Measurements from ENCODE around the gene PLEKHN1. TPM values are rescaled to one million over a fixed set of nuclear protein-coding genes. Genes with fewer than 3 reads are reported as not detected.

The PLEKHN1 gene
- polyA plus RNA-seq, 1 of the 3 experiments (the other 2 are of a cell fraction) = not detected

GRCh38 chr1:958823-959730, 7.2 kb upstream of the PLEKHN1 start, which contains the start of gene NOC2L:
Gene NOC2L, minus strand, starts transcription at chr1:959256. Its CDS starts 16 bp downstream, at chr1:959240.
- H3K4me1 ChIP-seq (ENCODE audit: control insufficient read depth in 1 of 2, insufficient read depth in 2 of 2, low read depth in 1 of 2, low read length in 1 of 2) = peaks cover 4 to 17% of the 10 kb centered on the region in 2 experiments; a peak in 2 of 4 replicates
- H3K27me3 ChIP-seq (ENCODE audit: insufficient read depth) = no peaks in the 10 kb centered on the region
- peak; percentile 95 for DNase-seq
- H3K4me2 ChIP-seq = peak within 1 kb of the TSS; percentile 85
- H3F3A ChIP-seq (replicated peaks; ENCODE audit: insufficient read depth) = no peaks in the 10 kb centered on the region
- H4K20me1 ChIP-seq (ENCODE audit: insufficient read depth) = no peaks in the 10 kb centered on the region
- POLR2A ChIA-PET = interaction anchor here (0.8 to 1.3 kb wide), 2 partner anchors 12 to 13 kb away, joined by 3 to 4 read pairs; no protein-coding TSS in a partner anchor
- peak within 1 kb of the TSS; percentile 74; the same call in 1 of the 2 replicates for H2AFZ ChIP-seq (ENCODE audit: low read depth)
- peak within 1 kb of the TSS in 1 of 2 experiments; percentile 47; a peak in 1 of 4 replicates for H3K27ac ChIP-seq (ENCODE audit: low read depth in 2 of 2, low read length in 1 of 2)
- no peaks in the 10 kb centered on the region for H3K9me2 ChIP-seq
- TF ChIP-seq ELF1 (IDR thresholded peaks at IDR 0.05) (no peak), YY1 (IDR thresholded peaks at IDR 0.05; ENCODE audit: low read depth) (peak; percentile 87), EP300 (IDR thresholded peaks at IDR 0.05; ENCODE audit: borderline replicate concordance in 1 of 2, low read depth in 1 of 2, low read length in 1 of 2) (no peak), TCF12 (IDR thresholded peaks at IDR 0.05) (no peak), REST (IDR thresholded peaks at IDR 0.05; ENCODE audit: low read depth, low read length) (0 out of 2 replicates have a peak, but pooled peaks have one; percentile 15), SMC3 (IDR thresholded peaks at IDR 0.05; ENCODE audit: low read depth, low read length) (no peak), NRF1 (IDR thresholded peaks at IDR 0.05; ENCODE audit: low read depth, low read length) (peak; percentile 20; the same call in 1 of the 2 replicates), SIN3A (IDR thresholded peaks at IDR 0.05; ENCODE audit: borderline replicate concordance, low read depth, low read length) (0 out of 2 replicates have a peak, but pooled peaks have one; percentile 45), RFX5 (IDR thresholded peaks at IDR 0.05; ENCODE audit: low read length) (no peak), TAF1 (IDR thresholded peaks at IDR 0.05; ENCODE audit: borderline replicate concordance, low read depth, low read length) (peak; percentile 92), MXI1 (IDR thresholded peaks at IDR 0.05; ENCODE audit: low read depth, low read length) (peak; percentile 93), NFIC (IDR thresholded peaks at IDR 0.05; ENCODE audit: borderline replicate concordance) (no peak), CHD2 (IDR thresholded peaks at IDR 0.05; ENCODE audit: low read length, partially characterized antibody) (no peak), FOXJ3 (CRISPR knock-in tag; IDR thresholded peaks at IDR 0.05) (no peak), CTCF (IDR thresholded peaks at IDR 0.05) (no peak), GATA2 (CRISPR knock-in tag; IDR thresholded peaks at IDR 0.05) (no peak), GABPA (IDR thresholded peaks at IDR 0.05; ENCODE audit: low read depth) (peak; percentile 86), RAD21 (IDR thresholded peaks at IDR 0.05; ENCODE audit: low read length) (no peak), MAX (IDR thresholded peaks at IDR 0.05; ENCODE audit: low read depth) (peak; percentile 84), USF1 (IDR thresholded peaks at IDR 0.05; ENCODE audit: borderline replicate concordance, low read depth) (no peak), EZH2phosphoT487 (IDR thresholded peaks at IDR 0.05; ENCODE audit: borderline replicate concordance, low read depth) (no peak), POLR2AphosphoS5 (IDR thresholded peaks at IDR 0.05; ENCODE audit: low read depth, low read length) (peak; percentile 81), RCOR1 (IDR thresholded peaks at IDR 0.05; ENCODE audit: low read length) (no peak)
- WGBS (ENCODE audit: low lambda C conversion rate) = 22% methylated on average over 24 of the region's 101 CpGs
- CTCF ChIA-PET = interaction anchor here (0.8 to 2.1 kb wide), 7 partner anchors 12 to 90 kb away, joined by 3 to 14 read pairs (median 4); no protein-coding TSS in a partner anchor
- H3K9ac ChIP-seq = peak within 1 kb of the TSS; percentile 76
- H3K9me3 ChIP-seq = no peaks in the 10 kb centered on the region
- H3K79me2 ChIP-seq (ENCODE audit: insufficient read depth) = peaks cover 21% of the 10 kb centered on the region
- H3K36me3 ChIP-seq (replicated peaks in 1 of 2; ENCODE audit: control insufficient read depth in 1 of 2, insufficient read depth in 2 of 2, low read length in 1 of 2) = peaks cover 0 to 42% of the 10 kb centered on the region in 2 experiments
- peak within 1 kb of the TSS; percentile 74 to 91 for H3K4me3 ChIP-seq (ENCODE audit: low read depth in 2 of 2, low read length in 1 of 2)

All from SK-N-SH (cell line).